ENCODE data around the gene SPDYC. TPM values are rescaled to one million over a fixed set of nuclear protein-coding genes. Genes with fewer than 3 reads are reported as not detected.

Gene SPDYC
- total and polyA plus RNA-seq, 2 experiments from 2014 or later, result not detected

DNA sequence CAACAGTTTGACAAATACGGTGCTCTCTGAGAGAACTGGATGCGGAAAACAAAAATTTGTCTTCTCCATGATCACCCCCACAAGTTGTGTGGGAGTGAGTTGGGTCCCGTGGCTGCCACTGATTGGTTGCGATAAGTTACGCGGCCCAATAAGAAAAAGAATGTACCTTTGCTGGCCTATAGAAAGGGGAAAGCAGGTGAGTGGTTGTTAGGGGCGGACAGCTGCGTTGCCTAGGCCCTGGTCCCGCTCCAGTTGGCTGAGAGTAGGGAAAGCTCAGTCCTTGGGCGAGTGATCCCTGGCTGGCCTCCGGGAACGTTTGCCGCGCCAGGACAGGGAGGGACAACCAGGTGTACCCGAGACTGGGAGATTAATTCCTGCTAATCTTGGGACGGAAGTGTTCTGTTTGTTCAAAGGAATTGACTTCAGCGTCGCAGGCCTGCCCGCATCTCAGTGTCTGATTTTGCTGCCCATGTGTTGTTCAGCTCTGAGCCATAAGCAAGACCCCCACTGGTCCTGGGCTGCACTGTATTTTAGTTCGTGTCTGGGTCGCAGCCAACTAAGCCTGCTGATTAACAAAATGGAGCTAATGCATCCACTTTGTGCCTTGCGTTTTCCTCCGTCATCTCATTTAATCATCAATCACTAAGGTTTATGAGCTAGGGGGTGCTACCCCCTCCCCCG is 34.9 kb upstream of the SPDYC start:
- H4K20me1 ChIP-seq (ENCODE audit: insufficient read depth, poor library complexity, severe bottlenecking), result peaks cover 4% of the 10 kb centered on the region
- DNase-seq (ENCODE audit: low spot score), result peak; percentile 96
- 2% methylated on average over 24 of the region's 24 CpGs for WGBS (ENCODE audit: low lambda C conversion rate, missing lambda C conversion rate)

GRCh38 chr11:65135633-65136145 is 34.3 kb upstream of the SPDYC start:
- peak overlapping the region; percentile 16 for H3K4me3 ChIP-seq
- 70% methylated on average over 11 of the region's 11 CpGs for WGBS (ENCODE audit: low lambda C conversion rate, missing lambda C conversion rate)
- H3K27me3 ChIP-seq, result no peaks in the 10 kb centered on the region
- peaks cover 17% of the 10 kb centered on the region for H3K4me1 ChIP-seq (ENCODE audit: insufficient read depth)
- TF ChIP-seq EZH2phosphoT487 (IDR thresholded peaks at IDR 0.05; ENCODE audit: low read depth, severe bottlenecking, unreplicated experiment), result no peak
- no peaks in the 10 kb centered on the region for H3K9me3 ChIP-seq (ENCODE audit: low read depth)
- H3K36me3 ChIP-seq (replicated peaks; ENCODE audit: insufficient read depth, low read depth), result no peaks in the 10 kb centered on the region
- DNase-seq (ENCODE audit: low spot score), result no peak
- H3K79me2 ChIP-seq, result peaks cover 30% of the 10 kb centered on the region
- peak overlapping the region; percentile 14 for H2AFZ ChIP-seq
- peaks cover 4% of the 10 kb centered on the region for H4K20me1 ChIP-seq (ENCODE audit: insufficient read depth, poor library complexity, severe bottlenecking)
- H3K4me2 ChIP-seq, result peak overlapping the region; percentile 73
- H3K9me2 ChIP-seq (replicated peaks; ENCODE audit: insufficient read depth), result no peaks in the 10 kb centered on the region
- H3K27ac ChIP-seq, result peak overlapping the region; percentile 85

More for the DNA sequence above, 34.9 kb upstream of the SPDYC start:
- peak overlapping the region; percentile 29 for H3K4me3 ChIP-seq
- H3K27ac ChIP-seq, result peak overlapping the region; percentile 98
- peaks cover 17% of the 10 kb centered on the region for H3K4me1 ChIP-seq (ENCODE audit: insufficient read depth)
- TF ChIP-seq EZH2phosphoT487 (IDR thresholded peaks at IDR 0.05; ENCODE audit: low read depth, severe bottlenecking, unreplicated experiment) (no peak), EZH2 (IDR thresholded peaks at IDR 0.05; ENCODE audit: borderline replicate concordance) (no peak)
- TF ChIP-seq, protein P1, sequence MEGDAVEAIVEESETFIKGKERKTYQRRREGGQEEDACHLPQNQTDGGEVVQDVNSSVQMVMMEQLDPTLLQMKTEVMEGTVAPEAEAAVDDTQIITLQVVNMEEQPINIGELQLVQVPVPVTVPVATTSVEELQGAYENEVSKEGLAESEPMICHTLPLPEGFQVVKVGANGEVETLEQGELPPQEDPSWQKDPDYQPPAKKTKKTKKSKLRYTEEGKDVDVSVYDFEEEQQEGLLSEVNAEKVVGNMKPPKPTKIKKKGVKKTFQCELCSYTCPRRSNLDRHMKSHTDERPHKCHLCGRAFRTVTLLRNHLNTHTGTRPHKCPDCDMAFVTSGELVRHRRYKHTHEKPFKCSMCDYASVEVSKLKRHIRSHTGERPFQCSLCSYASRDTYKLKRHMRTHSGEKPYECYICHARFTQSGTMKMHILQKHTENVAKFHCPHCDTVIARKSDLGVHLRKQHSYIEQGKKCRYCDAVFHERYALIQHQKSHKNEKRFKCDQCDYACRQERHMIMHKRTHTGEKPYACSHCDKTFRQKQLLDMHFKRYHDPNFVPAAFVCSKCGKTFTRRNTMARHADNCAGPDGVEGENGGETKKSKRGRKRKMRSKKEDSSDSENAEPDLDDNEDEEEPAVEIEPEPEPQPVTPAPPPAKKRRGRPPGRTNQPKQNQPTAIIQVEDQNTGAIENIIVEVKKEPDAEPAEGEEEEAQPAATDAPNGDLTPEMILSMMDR (IDR thresholded peaks at IDR 0.05; ENCODE audit: poor library complexity), result no peak
- peak overlapping the region; percentile 95 for H3K4me2 ChIP-seq
- no peaks in the 10 kb centered on the region for H3K36me3 ChIP-seq (replicated peaks; ENCODE audit: insufficient read depth, low read depth)
- peaks cover 30% of the 10 kb centered on the region for H3K79me2 ChIP-seq
- H3K27me3 ChIP-seq, result no peaks in the 10 kb centered on the region
- H2AFZ ChIP-seq, result peak overlapping the region; percentile 34
- H3K9me3 ChIP-seq (ENCODE audit: low read depth), result no peaks in the 10 kb centered on the region
- no peaks in the 10 kb centered on the region for H3K9me2 ChIP-seq (replicated peaks; ENCODE audit: insufficient read depth)

DNA sequence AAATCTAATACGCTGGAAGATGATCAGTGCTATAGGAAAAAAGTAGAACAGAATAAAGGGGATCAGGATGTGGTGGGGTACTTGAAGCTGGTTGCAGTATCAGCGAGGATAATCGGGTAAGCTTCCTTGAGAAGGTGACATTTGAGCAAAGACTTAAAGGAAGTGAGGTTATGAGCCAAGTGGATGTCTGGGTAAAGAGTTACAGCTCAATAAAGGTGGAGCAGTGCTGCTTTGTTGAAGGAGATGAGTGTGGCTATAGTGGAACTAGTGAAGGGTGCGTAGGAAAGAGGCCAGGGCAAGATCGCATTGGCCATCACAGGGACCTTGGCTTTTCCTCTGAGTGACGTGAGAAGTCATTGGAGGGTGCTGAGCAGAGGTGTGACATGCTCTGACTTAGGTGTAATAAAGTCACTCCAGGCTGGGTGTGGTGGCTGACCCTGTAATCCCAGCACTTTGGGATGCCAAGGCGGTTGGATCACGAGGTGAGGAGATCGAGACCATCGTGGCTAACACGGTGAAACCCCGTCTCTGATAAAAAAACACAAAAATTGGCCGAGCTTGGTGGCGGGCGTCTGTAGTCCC is 33.4 kb upstream of the SPDYC start:
- TF ChIP-seq, protein P1 (IDR thresholded peaks at IDR 0.05; ENCODE audit: poor library complexity), result no peak
- no peak for TF ChIP-seq EZH2 (IDR thresholded peaks at IDR 0.05; ENCODE audit: borderline replicate concordance)
- TF ChIP-seq EZH2phosphoT487 (IDR thresholded peaks at IDR 0.05; ENCODE audit: low read depth, severe bottlenecking, unreplicated experiment), result no peak

DNA sequence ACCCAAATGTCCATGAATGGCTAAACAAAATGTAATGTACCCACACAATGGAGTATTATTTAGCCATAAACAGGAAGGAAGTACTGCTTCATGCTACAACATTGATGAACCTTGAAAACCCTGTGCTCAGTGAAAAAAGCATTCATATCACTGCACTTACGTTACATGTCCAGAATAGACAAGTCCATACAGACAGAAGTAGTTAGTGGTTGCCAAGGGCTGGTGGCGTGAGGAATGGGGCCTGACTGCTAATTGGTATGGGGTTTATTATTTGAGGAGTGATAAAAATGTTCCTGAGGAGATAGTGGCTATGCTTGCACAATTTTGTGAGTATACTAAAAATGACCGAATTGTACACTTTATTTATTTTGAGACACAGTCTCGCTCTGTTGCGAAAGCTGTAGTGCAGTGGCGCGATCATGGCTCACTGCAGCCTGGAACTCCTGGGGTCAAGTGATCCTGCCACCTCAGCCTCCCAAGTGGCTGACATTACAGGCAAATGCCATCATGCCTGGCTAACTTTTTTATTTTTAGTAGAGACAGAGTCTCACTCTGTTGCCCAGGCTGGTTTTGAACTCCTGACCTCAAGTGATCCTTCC is 28.0 kb upstream of the SPDYC start:
- 83% methylated on average over 7 of the region's 7 CpGs for WGBS (ENCODE audit: low lambda C conversion rate, missing lambda C conversion rate)
- H3K27me3 ChIP-seq, result no peaks in the 10 kb centered on the region

More for the DNA sequence above, 33.4 kb upstream of the SPDYC start:
- peaks cover 26% of the 10 kb centered on the region for H3K79me2 ChIP-seq
- H3K36me3 ChIP-seq (replicated peaks; ENCODE audit: insufficient read depth, low read depth), result no peaks in the 10 kb centered on the region
- no peak overlapping the region for H3K27ac ChIP-seq
- H4K20me1 ChIP-seq (ENCODE audit: insufficient read depth, poor library complexity, severe bottlenecking), result peaks cover 4% of the 10 kb centered on the region
- no peak overlapping the region for H3K4me2 ChIP-seq
- H3K4me1 ChIP-seq (ENCODE audit: insufficient read depth), result peaks cover 17% of the 10 kb centered on the region
- no peak overlapping the region for H3K4me3 ChIP-seq
- no peaks in the 10 kb centered on the region for H3K27me3 ChIP-seq
- 93% methylated on average over 15 of the region's 15 CpGs for WGBS (ENCODE audit: low lambda C conversion rate, missing lambda C conversion rate)
- H3K9me3 ChIP-seq (ENCODE audit: low read depth), result no peaks in the 10 kb centered on the region
- no peaks in the 10 kb centered on the region for H3K9me2 ChIP-seq (replicated peaks; ENCODE audit: insufficient read depth)
- no peak overlapping the region for H2AFZ ChIP-seq
- DNase-seq (ENCODE audit: low spot score), result no peak

More for the DNA sequence above, 28.0 kb upstream of the SPDYC start:
- TF ChIP-seq EZH2phosphoT487 (IDR thresholded peaks at IDR 0.05; ENCODE audit: low read depth, severe bottlenecking, unreplicated experiment), result no peak
- TF ChIP-seq, protein P1 (IDR thresholded peaks at IDR 0.05; ENCODE audit: poor library complexity), result no peak
- TF ChIP-seq EZH2 (IDR thresholded peaks at IDR 0.05; ENCODE audit: borderline replicate concordance), result no peak
- no peak overlapping the region for H3K27ac ChIP-seq
- H2AFZ ChIP-seq, result no peak overlapping the region
- no peaks in the 10 kb centered on the region for H3K9me2 ChIP-seq (replicated peaks; ENCODE audit: insufficient read depth)
- no peak overlapping the region for H3K4me2 ChIP-seq
- no peaks in the 10 kb centered on the region for H3K79me2 ChIP-seq
- H3K4me3 ChIP-seq, result no peak overlapping the region
- DNase-seq (ENCODE audit: low spot score), result no peak
- no peaks in the 10 kb centered on the region for H3K9me3 ChIP-seq (ENCODE audit: low read depth)
- H4K20me1 ChIP-seq (ENCODE audit: insufficient read depth, poor library complexity, severe bottlenecking), result no peaks in the 10 kb centered on the region
- H3K36me3 ChIP-seq (replicated peaks; ENCODE audit: insufficient read depth, low read depth), result no peaks in the 10 kb centered on the region
- H3K4me1 ChIP-seq (ENCODE audit: insufficient read depth), result no peaks in the 10 kb centered on the region

Measured in hepatocyte (in vitro differentiated cells).